ENCODE data around the gene TDRD9.

Gene TDRD9

DNA sequence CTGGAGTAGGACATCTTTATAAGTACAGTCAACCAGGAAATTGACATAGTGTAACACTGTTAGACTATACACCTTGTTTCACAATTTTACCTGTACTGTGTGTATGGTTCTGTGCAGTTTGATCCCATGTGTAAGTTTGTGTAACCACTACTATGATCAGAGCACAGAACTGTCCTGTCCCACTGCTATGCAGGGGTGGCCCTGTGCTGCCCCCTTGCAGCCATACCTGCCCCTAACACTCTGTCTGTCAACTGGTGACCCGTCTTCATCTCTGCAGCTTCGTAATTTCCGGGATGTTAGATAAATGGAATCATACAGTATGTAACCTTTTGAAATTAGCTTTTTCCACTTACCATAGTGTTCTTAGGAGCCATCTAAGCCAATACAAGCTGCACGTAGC is 72.7 kb downstream of the TDRD9 start:
- no peak for TF ChIP-seq POLR2A (IDR thresholded peaks at IDR 0.05; ENCODE audit: low read depth, low read length)
- FAIRE-seq (no peak), DNase-seq (ENCODE audit: insufficient read length, low spot score) (no peak)

DNA sequence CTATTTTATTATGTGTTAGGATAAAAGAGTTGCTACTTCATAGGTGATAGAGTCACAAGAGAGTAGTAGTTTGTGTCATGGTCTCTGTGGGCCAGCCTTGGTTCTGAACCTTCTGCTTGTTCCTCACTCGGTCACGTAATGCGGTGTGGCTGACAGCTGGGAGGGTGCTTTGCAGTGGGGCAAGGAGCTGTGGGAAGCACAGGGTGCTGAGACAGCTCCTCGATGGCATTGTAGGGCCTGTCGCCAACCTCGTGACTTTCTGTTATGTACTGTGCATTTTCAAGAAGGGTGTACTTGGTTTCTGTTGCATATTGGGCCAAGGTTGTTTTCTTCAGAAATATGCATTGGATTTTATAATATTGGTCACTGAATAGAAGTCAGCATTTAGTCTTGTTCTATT is 75.4 kb downstream of the TDRD9 start:
- FAIRE-seq (no peak), DNase-seq (ENCODE audit: insufficient read length, low spot score) (no peak)
- TF ChIP-seq POLR2A (IDR thresholded peaks at IDR 0.05; ENCODE audit: low read depth, low read length): no peak

DNA sequence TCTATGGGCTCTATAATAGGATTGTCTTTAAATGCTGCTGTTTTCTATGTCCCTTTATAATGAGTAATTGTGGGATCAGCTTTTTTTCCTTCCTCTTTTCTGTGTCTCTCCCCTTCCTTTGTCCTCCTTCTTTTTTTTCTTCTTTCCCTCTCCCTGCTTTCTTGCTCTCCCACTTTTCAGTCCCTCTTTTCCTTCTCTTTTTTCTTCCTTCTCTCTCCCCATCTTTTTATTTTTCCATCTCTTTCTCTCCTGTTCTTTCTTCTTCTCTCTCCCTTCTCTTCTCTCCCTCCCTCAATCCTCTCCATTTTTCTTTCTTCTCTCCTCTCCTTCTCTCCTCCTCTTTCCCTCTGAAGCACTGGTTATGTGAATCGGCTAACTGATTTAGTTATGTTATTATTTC is 76.6 kb downstream of the TDRD9 start:
- no peak for DNase-seq (ENCODE audit: insufficient read length, low spot score)
- no peak for FAIRE-seq
- no peak for TF ChIP-seq POLR2A (IDR thresholded peaks at IDR 0.05; ENCODE audit: low read depth, low read length)

DNA sequence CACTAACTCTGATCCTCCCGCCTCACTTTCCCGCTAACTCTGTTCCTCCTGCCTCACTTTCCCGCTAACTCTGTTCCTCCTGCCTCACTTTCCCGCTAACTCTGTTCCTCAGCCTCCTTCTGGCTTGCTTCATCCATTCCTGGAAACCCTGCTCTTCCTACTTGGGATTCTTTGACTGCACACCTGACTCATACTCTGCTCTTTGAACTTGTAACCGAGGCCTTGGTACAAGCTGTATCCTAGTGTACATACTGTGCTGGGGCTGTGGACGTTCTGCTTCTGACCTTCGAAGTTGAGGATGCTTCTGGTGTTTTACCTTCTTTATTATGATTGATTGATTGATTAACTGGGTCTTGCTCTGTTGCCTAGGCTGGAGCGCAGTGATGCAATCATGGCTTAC is 77.2 kb downstream of the TDRD9 start:
- FAIRE-seq: no peak
- no peak for TF ChIP-seq POLR2A (IDR thresholded peaks at IDR 0.05; ENCODE audit: low read depth, low read length)
- no peak for DNase-seq (ENCODE audit: insufficient read length, low spot score)

DNA sequence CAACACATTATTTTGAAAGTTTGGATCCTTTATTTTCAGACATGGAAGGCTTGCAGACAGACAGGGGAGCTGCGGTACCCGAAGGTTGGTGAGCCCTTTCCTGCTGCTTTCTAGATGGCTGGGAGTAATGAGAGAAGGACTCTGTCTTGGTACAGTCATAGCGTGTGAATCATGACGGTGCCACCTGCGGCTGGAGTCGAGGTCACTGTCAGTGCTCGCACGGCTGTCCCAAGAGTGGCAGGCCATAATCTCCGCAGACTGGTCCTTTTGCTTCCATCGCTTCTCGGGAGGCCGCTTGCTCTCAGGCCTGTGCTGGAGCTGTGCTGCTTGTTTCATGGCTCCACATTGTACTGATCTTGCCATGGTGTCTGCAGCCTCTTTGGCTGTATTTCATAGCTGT is 78.9 kb downstream of the TDRD9 start:
- DNase-seq (ENCODE audit: insufficient read length, low spot score) (no peak), FAIRE-seq (no peak)
- TF ChIP-seq POLR2A (IDR thresholded peaks at IDR 0.05; ENCODE audit: low read depth, low read length): no peak

DNA sequence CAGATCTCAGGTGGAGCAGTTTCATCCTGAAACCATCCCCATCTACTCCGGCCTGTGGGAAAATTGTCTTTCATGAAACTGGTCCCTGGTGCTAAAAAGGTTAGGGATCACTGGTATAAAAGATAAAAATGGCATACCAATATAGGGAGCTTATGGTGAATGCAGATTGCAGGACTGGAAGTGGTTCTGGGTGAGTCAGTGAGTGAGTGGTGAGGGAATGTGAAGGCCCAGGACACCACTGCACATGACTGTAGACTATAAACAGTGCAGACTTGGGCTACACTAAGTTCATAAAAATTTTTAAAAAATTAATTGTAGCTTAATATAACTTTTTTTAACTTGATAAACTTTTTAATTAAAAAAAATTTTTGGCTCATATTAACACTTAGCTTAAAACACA is 81.0 kb downstream of the TDRD9 start:
- DNase-seq (ENCODE audit: insufficient read length, low spot score): no peak
- FAIRE-seq: no peak

DNA sequence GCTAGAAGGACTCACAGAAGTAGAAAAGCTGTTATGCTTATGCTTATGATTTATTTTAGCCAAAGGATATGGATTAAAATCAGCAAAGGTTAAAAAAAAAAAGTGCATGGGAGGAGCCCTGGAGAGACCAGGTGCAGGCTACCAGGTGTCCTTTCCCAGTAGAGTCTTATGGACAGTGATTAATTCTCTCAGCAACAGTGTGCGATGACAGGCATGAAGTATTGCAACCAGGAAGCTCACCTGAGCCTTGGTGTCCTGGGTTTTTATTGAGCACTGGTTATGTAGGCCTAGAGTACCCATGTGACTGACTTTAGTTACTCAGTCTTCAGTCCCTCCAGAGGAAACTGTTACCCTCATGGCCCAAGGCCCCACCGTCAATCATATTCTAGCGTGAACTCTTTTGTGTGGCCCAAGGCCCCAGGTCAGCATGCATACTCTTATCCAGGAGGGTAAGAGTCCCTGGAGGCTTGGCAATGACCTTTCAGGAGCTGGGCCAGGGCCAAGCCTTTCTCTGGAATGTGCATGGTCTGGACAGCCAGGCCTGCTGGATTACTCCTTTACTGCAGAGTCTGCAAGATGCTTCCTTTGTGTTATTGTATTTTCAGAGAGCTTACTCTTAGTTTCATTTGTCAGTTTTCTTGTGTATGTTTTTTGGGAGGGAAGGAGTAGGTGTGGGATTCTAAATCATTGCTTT is 83.7 kb downstream of the TDRD9 start:
- no peak for FAIRE-seq
- TF ChIP-seq POLR2A (IDR thresholded peaks at IDR 0.05; ENCODE audit: low read depth, low read length): no peak
- DNase-seq (ENCODE audit: insufficient read length, low spot score): no peak

More for the DNA sequence above, 81.0 kb downstream of the TDRD9 start:
- no peak for TF ChIP-seq POLR2A (IDR thresholded peaks at IDR 0.05; ENCODE audit: low read depth, low read length)

DNA sequence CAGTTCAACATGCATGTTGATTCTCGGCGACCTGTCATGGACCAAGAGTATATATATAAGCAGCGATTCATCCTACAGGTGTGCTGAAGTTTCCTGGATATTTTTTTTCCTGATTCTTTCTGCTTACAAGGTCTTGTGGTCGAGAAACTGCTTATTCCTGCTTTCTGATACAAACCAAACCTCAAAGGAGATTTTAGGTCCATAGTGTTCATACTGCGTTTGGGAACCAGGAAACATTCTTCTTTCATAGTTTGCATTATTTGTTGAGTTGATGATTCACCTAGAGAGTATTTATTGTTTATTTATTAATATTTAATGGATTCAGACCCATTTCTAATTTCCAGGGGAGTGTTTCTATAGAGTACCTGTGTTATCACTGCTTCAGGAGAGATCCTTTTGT is 86.5 kb downstream of the TDRD9 start:
- no peak for DNase-seq (ENCODE audit: insufficient read length, low spot score)
- no peak for TF ChIP-seq POLR2A (IDR thresholded peaks at IDR 0.05; ENCODE audit: low read depth, low read length)
- no peak for FAIRE-seq

DNA sequence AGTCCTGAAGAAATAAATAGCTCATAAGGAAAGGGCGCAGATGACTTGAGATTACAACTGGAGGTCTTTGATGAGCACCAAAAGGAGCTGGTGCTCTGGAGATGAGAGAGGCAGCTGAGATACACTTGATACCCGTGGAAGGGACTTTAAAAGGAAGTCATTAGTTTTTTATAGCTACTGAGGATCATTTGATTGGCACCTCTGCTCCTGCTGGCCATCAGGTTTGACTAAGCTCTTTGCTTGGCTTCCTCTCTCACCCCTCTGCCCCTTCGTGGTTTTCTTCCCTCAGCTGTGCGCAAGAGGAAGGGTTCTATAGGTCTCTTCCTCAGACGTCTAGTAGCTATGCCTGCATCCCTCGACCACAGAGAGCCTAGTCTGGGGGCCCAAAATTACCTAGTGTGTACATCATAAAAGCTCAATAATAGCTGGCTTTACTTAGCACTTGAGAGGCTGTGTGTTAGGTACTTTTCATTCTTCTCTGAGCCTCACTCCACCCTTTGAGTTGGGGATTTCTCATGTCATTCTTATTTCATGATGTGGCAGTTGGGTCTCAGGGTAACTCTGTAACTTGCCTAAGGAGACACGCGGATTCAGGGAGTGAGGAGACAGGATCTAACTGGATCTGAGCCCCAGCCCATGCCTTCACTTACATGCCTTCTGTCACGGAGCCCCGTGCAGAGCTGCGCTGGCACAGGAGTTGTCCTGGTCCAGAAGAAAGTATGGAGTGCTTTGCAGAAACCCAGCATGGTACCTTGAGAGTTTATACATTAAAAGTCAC is 88.8 kb downstream of the TDRD9 start:
- FAIRE-seq (no peak), DNase-seq (ENCODE audit: insufficient read length, low spot score) (no peak)
- TF ChIP-seq POLR2A (IDR thresholded peaks at IDR 0.05; ENCODE audit: low read depth, low read length): no peak

DNA sequence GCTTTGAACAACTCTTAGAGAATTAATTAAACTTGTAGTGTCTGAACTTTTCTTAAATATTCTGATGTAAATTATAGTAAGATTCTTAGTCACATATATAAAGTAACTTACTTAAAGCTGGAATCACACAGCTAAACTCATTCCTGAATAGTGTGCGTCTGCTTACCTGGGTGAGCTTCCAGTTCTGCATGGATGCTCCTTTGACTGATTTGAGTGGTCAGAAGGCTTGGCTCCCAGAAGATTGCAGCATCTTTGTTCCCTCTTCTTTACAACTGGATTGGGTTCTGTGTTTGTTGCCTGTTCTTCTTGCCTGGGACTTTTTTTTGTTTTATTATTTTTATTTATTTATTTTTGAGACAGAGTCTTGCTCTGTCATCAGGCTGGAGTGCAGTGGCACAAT is 90.8 kb downstream of the TDRD9 start:
- no peak for FAIRE-seq
- no peak for TF ChIP-seq POLR2A (IDR thresholded peaks at IDR 0.05; ENCODE audit: low read depth, low read length)
- no peak for DNase-seq (ENCODE audit: insufficient read length, low spot score)

DNA sequence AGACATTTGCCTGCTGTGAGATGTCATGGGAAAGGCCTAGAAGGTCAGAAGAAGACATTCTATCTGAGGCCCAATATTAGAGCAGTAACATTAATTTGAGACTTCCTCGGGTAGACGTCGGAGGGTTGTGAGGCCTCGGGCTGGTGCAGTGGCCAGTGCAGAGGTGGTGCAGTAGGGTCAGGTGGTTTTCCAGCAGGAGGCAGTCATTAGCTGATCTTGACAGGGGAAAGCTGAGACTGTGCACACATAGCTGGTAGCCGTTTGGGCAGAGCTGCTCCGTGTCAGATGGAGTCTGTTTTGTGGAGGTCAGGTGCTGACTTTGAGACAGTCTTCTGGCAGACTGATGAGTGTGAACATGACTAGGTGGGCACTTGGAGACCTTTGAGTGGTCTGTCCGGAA is 91.5 kb downstream of the TDRD9 start:
- TF ChIP-seq POLR2A (IDR thresholded peaks at IDR 0.05; ENCODE audit: low read depth, low read length): no peak
- DNase-seq (ENCODE audit: insufficient read length, low spot score) (no peak), FAIRE-seq (no peak)

DNA sequence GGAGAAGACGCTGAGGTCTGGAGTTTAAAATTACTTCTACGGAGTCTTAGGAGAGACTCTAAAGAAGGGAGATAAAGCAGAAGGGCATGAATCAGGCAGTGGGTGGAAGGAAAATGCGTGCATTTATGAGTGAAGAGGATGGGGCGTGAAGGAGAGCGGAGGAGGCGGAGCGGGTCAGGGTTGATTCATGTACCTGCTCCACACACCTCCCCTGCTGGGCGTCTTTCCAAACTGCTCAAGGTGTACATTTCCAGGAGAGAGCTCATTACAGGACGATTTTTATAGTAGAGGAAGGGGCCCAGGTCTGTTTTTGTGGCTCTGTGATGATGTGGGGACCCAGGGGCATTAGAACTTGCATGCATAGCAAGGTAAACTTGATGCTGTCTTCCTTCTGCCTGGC is 92.2 kb downstream of the TDRD9 start:
- no peak for DNase-seq (ENCODE audit: insufficient read length, low spot score)
- no peak for TF ChIP-seq POLR2A (IDR thresholded peaks at IDR 0.05; ENCODE audit: low read depth, low read length)
- FAIRE-seq: no peak

DNA sequence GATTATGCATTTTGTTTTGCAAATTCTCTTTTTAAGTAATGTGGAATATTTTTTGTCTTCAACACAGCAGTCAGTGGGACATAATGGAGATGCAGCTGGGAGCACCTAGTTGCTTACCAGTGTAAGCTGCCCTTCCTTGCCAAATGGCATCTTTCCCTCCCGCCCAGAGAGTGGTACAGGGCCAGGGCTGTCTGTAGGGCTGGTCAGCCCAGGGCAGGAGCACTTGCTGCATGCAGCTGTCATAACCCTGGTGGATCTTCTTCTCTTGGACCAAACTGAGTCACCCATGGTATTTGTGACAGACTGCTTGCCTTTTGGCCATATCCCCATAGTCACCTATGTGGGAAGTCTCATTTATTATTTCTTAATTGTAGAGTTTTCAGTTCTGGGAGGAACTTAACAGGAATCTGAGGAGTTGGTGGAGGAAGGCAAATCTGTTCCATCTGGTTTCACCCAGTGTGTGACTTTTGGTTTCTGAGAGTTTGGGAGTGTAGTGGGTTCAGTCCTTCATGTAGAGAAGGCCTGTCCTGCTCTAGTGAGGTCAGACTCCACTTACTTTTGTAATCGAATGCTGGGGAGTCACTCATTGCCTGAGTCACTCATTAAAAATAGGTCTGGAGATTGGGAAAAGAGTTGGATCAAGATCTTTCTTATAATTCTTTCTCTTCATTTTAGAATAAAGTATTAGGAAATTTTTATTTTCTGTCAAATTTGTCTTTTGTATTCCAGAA is 95.2 kb downstream of the TDRD9 start:
- FAIRE-seq (no peak), DNase-seq (ENCODE audit: insufficient read length, low spot score) (no peak)
- TF ChIP-seq POLR2A (IDR thresholded peaks at IDR 0.05; ENCODE audit: low read depth, low read length): no peak

DNA sequence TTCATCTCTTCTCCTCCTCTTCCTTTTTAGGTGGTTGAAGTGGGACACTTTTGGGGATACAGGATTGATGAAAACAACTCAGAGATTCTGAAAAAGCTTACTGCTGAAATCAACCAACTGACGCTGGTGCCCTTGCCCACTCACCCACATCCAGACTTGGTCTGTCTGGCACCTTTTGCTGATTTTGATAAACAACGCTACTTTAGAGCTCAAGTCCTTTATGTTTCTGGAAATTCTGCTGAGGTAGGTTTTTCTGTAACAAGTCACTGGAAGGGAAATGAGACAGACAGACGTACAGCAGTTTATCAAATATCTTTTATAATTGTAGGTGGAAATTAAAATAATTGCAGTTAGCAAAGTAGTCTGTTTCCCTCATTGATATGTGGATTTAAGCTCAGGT is 97.3 kb downstream of the TDRD9 start:
- DNase-seq (ENCODE audit: insufficient read length, low spot score) (no peak), FAIRE-seq (no peak)
- TF ChIP-seq POLR2A (IDR thresholded peaks at IDR 0.05; ENCODE audit: low read depth, low read length): no peak

Measured in H54 (cell line).